WTC11 (cell line): Measurements from ENCODE around the gene ERG28.

Experiments used
- ATF3 ChIP-seq: sonication (generic); formaldehyde crosslinking; conservative IDR thresholded peaks from 2 replicates; pipeline ENCODE4 v1.8.1; 2022; ENCODE audit warnings: mild to moderate bottlenecking, missing genetic modification reagents
- CREM ChIP-seq: sonication (generic); formaldehyde crosslinking; IDR thresholded peaks from 2 replicates; pipeline ENCODE4 v1.8.1; 2022; ENCODE audit warnings: mild to moderate bottlenecking, missing genetic modification reagents, moderate library complexity
- CTCF ChIP-seq: fragments of 200-600 bp; IDR thresholded peaks from 2 replicates; pipeline ENCODE4 v1.8.0; 2022; ENCODE audit warnings: antibody characterized with exemption
- E2F1 ChIP-seq: sonication (generic); formaldehyde crosslinking; IDR thresholded peaks from 2 replicates; pipeline ENCODE4 v1.8.0; 2022; ENCODE audit warnings: mild to moderate bottlenecking, missing genetic modification reagents
- MLX ChIP-seq: sonication (generic); formaldehyde crosslinking; IDR thresholded peaks from 2 replicates; pipeline ENCODE4 v1.8.1; 2023; ENCODE audit warnings: mild to moderate bottlenecking, missing genetic modification reagents, moderate library complexity
- TF ChIP-seq, protein P1 (sequence below): sonication (generic); formaldehyde crosslinking; IDR thresholded peaks from 2 replicates; pipeline ENCODE4 v1.8.1; 2023; ENCODE audit warnings: mild to moderate bottlenecking, missing genetic modification reagents
- TF ChIP-seq, protein P2 (sequence below): sonication (generic); formaldehyde crosslinking; IDR thresholded peaks from 2 replicates; pipeline ENCODE4 v1.8.0; 2022; ENCODE audit warnings: mild to moderate bottlenecking, missing genetic modification reagents

DNA sequence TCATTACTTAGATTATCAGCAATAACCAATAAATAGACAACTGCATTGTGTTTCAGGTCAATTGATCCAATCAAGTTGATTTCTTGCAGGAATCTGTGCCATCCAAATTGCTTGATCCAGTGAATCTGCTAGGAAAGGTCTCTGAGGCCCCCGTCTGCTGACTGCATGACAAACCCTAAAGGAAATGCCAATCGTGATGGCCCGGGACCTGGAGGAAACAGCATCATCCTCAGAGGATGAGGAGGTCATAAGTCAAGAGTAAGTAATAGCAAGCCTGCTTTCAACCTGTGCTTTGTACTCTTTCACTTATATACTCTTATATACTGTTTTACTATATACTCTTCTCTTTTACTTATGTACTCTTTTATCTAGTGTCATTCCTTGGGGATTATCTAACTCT, 2.3 kb upstream of the ERG28 start:
- TF ChIP-seq E2F1 (CRISPR knock-in tag) (no peak), CTCF (no peak), ATF3 (no peak), MLX (CRISPR knock-in tag) (no peak), CREM (CRISPR knock-in tag) (no peak)
- TF ChIP-seq, protein P1, sequence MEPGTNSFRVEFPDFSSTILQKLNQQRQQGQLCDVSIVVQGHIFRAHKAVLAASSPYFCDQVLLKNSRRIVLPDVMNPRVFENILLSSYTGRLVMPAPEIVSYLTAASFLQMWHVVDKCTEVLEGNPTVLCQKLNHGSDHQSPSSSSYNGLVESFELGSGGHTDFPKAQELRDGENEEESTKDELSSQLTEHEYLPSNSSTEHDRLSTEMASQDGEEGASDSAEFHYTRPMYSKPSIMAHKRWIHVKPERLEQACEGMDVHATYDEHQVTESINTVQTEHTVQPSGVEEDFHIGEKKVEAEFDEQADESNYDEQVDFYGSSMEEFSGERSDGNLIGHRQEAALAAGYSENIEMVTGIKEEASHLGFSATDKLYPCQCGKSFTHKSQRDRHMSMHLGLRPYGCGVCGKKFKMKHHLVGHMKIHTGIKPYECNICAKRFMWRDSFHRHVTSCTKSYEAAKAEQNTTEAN (CRISPR knock-in tag), result no peak
- TF ChIP-seq, protein P2, sequence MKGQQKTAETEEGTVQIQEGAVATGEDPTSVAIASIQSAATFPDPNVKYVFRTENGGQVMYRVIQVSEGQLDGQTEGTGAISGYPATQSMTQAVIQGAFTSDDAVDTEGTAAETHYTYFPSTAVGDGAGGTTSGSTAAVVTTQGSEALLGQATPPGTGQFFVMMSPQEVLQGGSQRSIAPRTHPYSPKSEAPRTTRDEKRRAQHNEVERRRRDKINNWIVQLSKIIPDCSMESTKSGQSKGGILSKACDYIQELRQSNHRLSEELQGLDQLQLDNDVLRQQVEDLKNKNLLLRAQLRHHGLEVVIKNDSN (CRISPR knock-in tag), result no peak
